Measurements from ENCODE around the gene ZNG1A.
"Not testable (repeated sequence)": the region's sequence is repeated elsewhere in the genome, so short reads cannot be mapped to it uniquely, and the experiment has no call there.

The ZNG1A gene

DNA sequence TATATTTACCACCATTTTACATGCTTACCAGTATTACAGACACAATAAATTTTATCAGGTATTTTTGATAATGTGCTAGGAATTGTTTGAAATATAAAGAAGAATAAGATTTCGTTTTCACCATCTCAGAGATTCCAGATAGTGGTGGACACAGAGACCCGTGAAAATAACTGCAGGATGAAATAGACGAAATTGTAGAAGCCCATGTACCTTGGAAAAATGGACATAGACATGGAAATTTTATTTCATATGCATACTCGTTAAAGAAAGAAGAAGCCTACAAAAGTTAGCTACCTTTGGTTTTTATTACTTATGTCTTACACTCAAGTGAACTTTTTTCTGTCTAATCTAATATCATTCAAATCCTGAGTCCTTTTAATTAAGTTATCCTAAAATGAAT is 68.2 kb downstream of the ZNG1A start:
- H3K4me2 ChIP-seq (ENCODE audit: low read length) = not testable (repeated sequence)

DNA sequence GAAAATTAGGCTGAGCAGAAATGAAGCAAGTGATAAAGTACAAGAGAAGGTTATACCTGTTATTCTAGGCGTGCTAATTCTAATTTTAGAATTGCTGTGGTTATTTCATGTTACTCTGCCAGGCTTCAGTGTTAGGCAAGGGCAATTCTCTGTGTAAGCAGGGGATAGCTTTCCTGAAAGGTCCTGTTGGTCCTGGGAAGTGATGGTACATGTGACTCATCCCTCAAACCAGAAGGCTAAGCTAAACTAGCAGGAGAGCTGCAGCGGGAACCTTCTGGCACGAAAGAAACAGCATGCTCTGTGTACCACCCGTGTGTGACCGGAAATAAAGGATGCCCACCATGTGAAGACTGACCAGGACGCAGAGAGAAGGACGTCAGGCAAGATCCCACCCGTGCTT is 69.3 kb downstream of the ZNG1A start:
- H3K36me3 ChIP-seq (ENCODE audit: control insufficient read depth, insufficient read depth, low read length); H2AK5ac ChIP-seq (ENCODE audit: low read length); DNase-seq; H3K4ac ChIP-seq (ENCODE audit: low read depth, low read length); H3K23ac ChIP-seq (ENCODE audit: low read length); H3K56ac ChIP-seq (ENCODE audit: low read length); H4K8ac ChIP-seq (ENCODE audit: low read depth, low read length); H2BK5ac ChIP-seq (ENCODE audit: low read length); H3K79me2 ChIP-seq (ENCODE audit: control insufficient read depth, insufficient read depth, low read length); H4K5ac ChIP-seq (ENCODE audit: low read length); H2BK120ac ChIP-seq (ENCODE audit: low read depth, low read length); H3K4me3 ChIP-seq (ENCODE audit: low read length); H3K79me1 ChIP-seq (ENCODE audit: low read length); H3K18ac ChIP-seq (ENCODE audit: low read length); H3K27me3 ChIP-seq (ENCODE audit: insufficient read depth, low read length, poor library complexity); H3K4me1 ChIP-seq (ENCODE audit: control insufficient read depth, low read depth, low read length); H2BK15ac ChIP-seq (replicated peaks; ENCODE audit: low read depth); H3K4me2 ChIP-seq (ENCODE audit: low read length); H3K27ac ChIP-seq (ENCODE audit: low read depth, low read length); H3K9ac ChIP-seq (ENCODE audit: low read length): not testable (repeated sequence)
- WGBS (ENCODE audit: extremely low coverage, insufficient coverage, low lambda C conversion rate) = no CpG with 5 or more reads among the region's 8 CpGs

More for the DNA sequence above, 68.2 kb downstream of the ZNG1A start:
- not testable (repeated sequence) for H2BK5ac ChIP-seq (ENCODE audit: low read length); H3K9ac ChIP-seq (ENCODE audit: low read length); H3K4me1 ChIP-seq (ENCODE audit: control insufficient read depth, low read depth, low read length); H3K23ac ChIP-seq (ENCODE audit: low read length); H4K8ac ChIP-seq (ENCODE audit: low read depth, low read length); H3K18ac ChIP-seq (ENCODE audit: low read length); H2BK120ac ChIP-seq (ENCODE audit: low read depth, low read length); H3K27ac ChIP-seq (ENCODE audit: low read depth, low read length); H2AK5ac ChIP-seq (ENCODE audit: low read length); H3K56ac ChIP-seq (ENCODE audit: low read length); H3K79me1 ChIP-seq (ENCODE audit: low read length); H4K5ac ChIP-seq (ENCODE audit: low read length); DNase-seq; H2BK15ac ChIP-seq (replicated peaks; ENCODE audit: low read depth); H3K4ac ChIP-seq (ENCODE audit: low read depth, low read length); H3K4me3 ChIP-seq (ENCODE audit: low read length); H3K36me3 ChIP-seq (ENCODE audit: control insufficient read depth, insufficient read depth, low read length); H3K79me2 ChIP-seq (ENCODE audit: control insufficient read depth, insufficient read depth, low read length)
- no CpG with 5 or more reads among the region's 4 CpGs for WGBS (ENCODE audit: extremely low coverage, insufficient coverage, low lambda C conversion rate)
- peaks cover 16% of the 10 kb centered on the region for H3K27me3 ChIP-seq (ENCODE audit: insufficient read depth, low read length, poor library complexity)

DNA sequence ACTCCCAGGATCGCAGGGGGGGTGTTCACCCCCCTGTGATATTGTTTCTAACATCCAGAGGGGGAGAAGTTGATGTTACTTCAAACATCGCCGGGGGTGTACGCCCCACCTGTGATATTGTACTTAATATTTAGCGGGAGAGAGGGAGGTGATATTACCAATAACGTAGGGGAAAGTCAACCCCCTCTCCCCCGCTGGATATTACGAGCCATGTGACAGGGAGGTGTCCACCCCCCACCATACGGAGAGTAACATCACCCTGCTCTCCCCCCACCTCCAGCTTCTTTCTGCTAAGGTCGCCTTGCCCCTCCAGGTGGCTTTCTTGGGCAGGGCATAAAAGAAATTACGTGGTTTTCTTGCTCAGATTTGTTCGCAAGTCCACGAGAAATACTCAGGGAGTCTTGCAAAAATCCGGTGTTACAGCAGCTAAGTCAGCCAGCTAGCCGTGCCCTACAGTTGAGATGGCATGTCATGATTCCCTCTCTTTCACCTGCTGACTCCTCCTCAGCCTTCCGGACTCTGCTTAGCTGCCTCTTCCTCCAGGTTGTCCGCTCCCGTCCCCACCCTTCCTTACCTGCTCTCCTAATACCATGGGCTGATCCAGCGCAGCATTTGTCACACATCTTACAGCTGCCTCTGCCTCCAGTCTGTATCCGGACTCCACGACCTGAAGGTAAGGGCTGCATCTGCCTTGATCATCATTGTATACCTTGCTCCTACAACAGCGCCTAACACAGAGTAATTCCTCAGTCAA is 69.9 kb downstream of the ZNG1A start:
- not testable (repeated sequence) for H3K4ac ChIP-seq (ENCODE audit: low read depth, low read length); H3K56ac ChIP-seq (ENCODE audit: low read length); H4K8ac ChIP-seq (ENCODE audit: low read depth, low read length); H3K18ac ChIP-seq (ENCODE audit: low read length); H2AK5ac ChIP-seq (ENCODE audit: low read length); H3K27ac ChIP-seq (ENCODE audit: low read depth, low read length); H3K4me3 ChIP-seq (ENCODE audit: low read length); H3K23ac ChIP-seq (ENCODE audit: low read length); H3K36me3 ChIP-seq (ENCODE audit: control insufficient read depth, insufficient read depth, low read length); H2BK5ac ChIP-seq (ENCODE audit: low read length); H3K9ac ChIP-seq (ENCODE audit: low read length); H3K79me2 ChIP-seq (ENCODE audit: control insufficient read depth, insufficient read depth, low read length); H3K79me1 ChIP-seq (ENCODE audit: low read length); H3K4me1 ChIP-seq (ENCODE audit: control insufficient read depth, low read depth, low read length); H4K5ac ChIP-seq (ENCODE audit: low read length); DNase-seq; H2BK15ac ChIP-seq (replicated peaks; ENCODE audit: low read depth); H3K27me3 ChIP-seq (ENCODE audit: insufficient read depth, low read length, poor library complexity); H2BK120ac ChIP-seq (ENCODE audit: low read depth, low read length); H3K4me2 ChIP-seq (ENCODE audit: low read length)
- no CpG with 5 or more reads among the region's 22 CpGs for WGBS (ENCODE audit: extremely low coverage, insufficient coverage, low lambda C conversion rate)

DNA sequence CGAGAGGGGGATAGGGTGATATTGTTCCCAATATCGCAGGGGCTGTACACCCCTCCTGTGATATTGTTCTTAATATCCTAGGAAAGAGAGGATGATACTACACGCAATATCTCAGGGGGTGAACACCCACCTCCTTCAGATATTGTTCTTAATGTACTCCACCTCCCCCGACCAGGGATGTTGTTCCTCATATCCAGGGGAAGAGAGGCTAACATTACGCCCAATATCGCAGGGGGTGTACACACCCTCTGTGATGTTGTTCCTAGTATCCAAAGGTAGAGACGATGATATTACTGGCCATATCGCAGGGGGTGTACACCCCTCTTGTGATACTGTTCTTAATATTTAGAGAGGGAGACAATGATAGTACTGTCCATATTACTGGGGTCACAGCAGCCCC is 72.9 kb downstream of the ZNG1A start:
- H3K4me3 ChIP-seq (ENCODE audit: low read length); H3K36me3 ChIP-seq (ENCODE audit: control insufficient read depth, insufficient read depth, low read length); H3K23ac ChIP-seq (ENCODE audit: low read length); H2AK5ac ChIP-seq (ENCODE audit: low read length); H3K4me1 ChIP-seq (ENCODE audit: control insufficient read depth, low read depth, low read length); H3K79me1 ChIP-seq (ENCODE audit: low read length); H3K4ac ChIP-seq (ENCODE audit: low read depth, low read length); H4K8ac ChIP-seq (ENCODE audit: low read depth, low read length); H2BK5ac ChIP-seq (ENCODE audit: low read length); H2BK120ac ChIP-seq (ENCODE audit: low read depth, low read length); H2BK15ac ChIP-seq (replicated peaks; ENCODE audit: low read depth); H3K56ac ChIP-seq (ENCODE audit: low read length); H4K5ac ChIP-seq (ENCODE audit: low read length); DNase-seq; H3K27me3 ChIP-seq (ENCODE audit: insufficient read depth, low read length, poor library complexity); H3K18ac ChIP-seq (ENCODE audit: low read length); H3K27ac ChIP-seq (ENCODE audit: low read depth, low read length); H3K4me2 ChIP-seq (ENCODE audit: low read length); H3K79me2 ChIP-seq (ENCODE audit: control insufficient read depth, insufficient read depth, low read length); H3K9ac ChIP-seq (ENCODE audit: low read length): not testable (repeated sequence)
- WGBS (ENCODE audit: extremely low coverage, insufficient coverage, low lambda C conversion rate) = no CpG with 5 or more reads among the region's 8 CpGs

DNA sequence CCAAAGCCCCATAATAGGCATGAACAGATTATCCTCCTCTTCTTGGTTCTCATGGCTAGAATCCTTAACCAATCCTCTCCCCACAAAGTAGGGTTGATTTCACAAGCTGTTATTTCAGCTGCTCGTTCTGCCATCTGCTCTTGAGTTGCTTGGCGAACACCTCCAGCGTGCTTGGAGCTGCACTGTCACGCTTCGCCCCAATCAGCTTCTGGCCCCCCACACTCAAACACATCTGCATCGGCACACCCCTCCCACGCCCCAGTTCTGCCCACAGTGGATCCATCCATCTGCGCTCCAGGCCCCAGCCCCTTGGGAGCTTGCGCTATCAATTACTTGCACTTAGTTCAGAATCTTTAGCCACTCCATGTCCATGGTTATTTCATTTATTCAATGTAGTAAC is 78.4 kb downstream of the ZNG1A start:
- H3K4me2 ChIP-seq (ENCODE audit: low read length); H3K4me1 ChIP-seq (ENCODE audit: control insufficient read depth, low read depth, low read length); H3K18ac ChIP-seq (ENCODE audit: low read length); H4K8ac ChIP-seq (ENCODE audit: low read depth, low read length); H2BK15ac ChIP-seq (replicated peaks; ENCODE audit: low read depth); H3K79me2 ChIP-seq (ENCODE audit: control insufficient read depth, insufficient read depth, low read length); H3K79me1 ChIP-seq (ENCODE audit: low read length); H4K5ac ChIP-seq (ENCODE audit: low read length); H3K56ac ChIP-seq (ENCODE audit: low read length); H2BK120ac ChIP-seq (ENCODE audit: low read depth, low read length); H2AK5ac ChIP-seq (ENCODE audit: low read length); H3K27me3 ChIP-seq (ENCODE audit: insufficient read depth, low read length, poor library complexity); H3K4ac ChIP-seq (ENCODE audit: low read depth, low read length); H3K27ac ChIP-seq (ENCODE audit: low read depth, low read length); H3K23ac ChIP-seq (ENCODE audit: low read length); H3K9ac ChIP-seq (ENCODE audit: low read length); H3K36me3 ChIP-seq (ENCODE audit: control insufficient read depth, insufficient read depth, low read length); H2BK5ac ChIP-seq (ENCODE audit: low read length); DNase-seq; H3K4me3 ChIP-seq (ENCODE audit: low read length): not testable (repeated sequence)
- no CpG with 5 or more reads among the region's 9 CpGs for WGBS (ENCODE audit: extremely low coverage, insufficient coverage, low lambda C conversion rate)

DNA sequence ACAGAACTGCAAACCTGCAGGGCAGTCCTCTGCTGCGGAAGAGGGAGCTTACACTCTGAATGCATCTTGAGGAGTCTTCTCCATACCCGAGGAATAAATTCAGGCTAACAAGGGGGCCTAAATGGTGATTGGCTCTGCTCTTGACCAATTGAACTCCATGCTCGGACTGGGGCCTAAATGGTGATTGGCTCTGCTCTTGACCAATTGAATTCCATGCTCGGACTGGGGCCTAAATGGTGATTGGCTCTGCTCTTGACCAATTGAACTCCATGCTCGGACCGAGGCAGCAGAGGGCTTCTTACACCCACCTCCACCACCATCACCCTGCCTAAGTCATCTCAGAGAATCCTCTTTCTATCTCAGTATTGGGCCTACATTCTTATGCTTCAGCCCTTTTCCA is 79.0 kb downstream of the ZNG1A start:
- WGBS (ENCODE audit: extremely low coverage, insufficient coverage, low lambda C conversion rate) = no CpG with 5 or more reads among the region's 6 CpGs

More for the DNA sequence above, 79.0 kb downstream of the ZNG1A start:
- not testable (repeated sequence) for H3K4me1 ChIP-seq (ENCODE audit: control insufficient read depth, low read depth, low read length); H2AK5ac ChIP-seq (ENCODE audit: low read length); H3K27me3 ChIP-seq (ENCODE audit: insufficient read depth, low read length, poor library complexity); H3K79me2 ChIP-seq (ENCODE audit: control insufficient read depth, insufficient read depth, low read length); H3K56ac ChIP-seq (ENCODE audit: low read length); H3K4me3 ChIP-seq (ENCODE audit: low read length); H4K5ac ChIP-seq (ENCODE audit: low read length); H3K9ac ChIP-seq (ENCODE audit: low read length); H3K79me1 ChIP-seq (ENCODE audit: low read length); H3K27ac ChIP-seq (ENCODE audit: low read depth, low read length); DNase-seq; H3K36me3 ChIP-seq (ENCODE audit: control insufficient read depth, insufficient read depth, low read length); H3K23ac ChIP-seq (ENCODE audit: low read length); H4K8ac ChIP-seq (ENCODE audit: low read depth, low read length); H2BK5ac ChIP-seq (ENCODE audit: low read length); H2BK15ac ChIP-seq (replicated peaks; ENCODE audit: low read depth); H3K18ac ChIP-seq (ENCODE audit: low read length); H3K4me2 ChIP-seq (ENCODE audit: low read length); H2BK120ac ChIP-seq (ENCODE audit: low read depth, low read length); H3K4ac ChIP-seq (ENCODE audit: low read depth, low read length)
